Stimulated activated CD8-positive, alpha-beta memory T cell treated with anti-CD3 and anti-CD28 coated beads, Interleukin-15, amount 100 ng/mL, for 24 hours (primary cell): Measurements from ENCODE around the gene BCL2.

Source experiments
- DNase-seq: peaks from one replicate; pipeline ENCODE4 v3.0.0-alpha.2; 2020; ENCODE audit warnings: low read depth

Gene BCL2

GRCh38 chr18:63083555-63083954 lies 236.0 kb downstream of the BCL2 start:
- DNase-seq = no peak

- no peak for DNase-seq
These were observed 236.5 kb downstream of the BCL2 start for GRCh38 chr18:63083020-63083531.

GRCh38 chr18:63082366-63083019 lies 237.1 kb downstream of the BCL2 start:
- DNase-seq = no peak

- no peak for DNase-seq
These were observed 240.5 kb downstream of the BCL2 start for GRCh38 chr18:63079114-63079513.

- no peak for DNase-seq
These were observed 241.1 kb downstream of the BCL2 start for GRCh38 chr18:63078471-63078870.

GRCh38 chr18:63074981-63075404 lies 244.6 kb downstream of the BCL2 start:
- peak; percentile 27 for DNase-seq

GRCh38 chr18:63073481-63073880 lies 246.1 kb downstream of the BCL2 start:
- no peak for DNase-seq
